Myocyte (in vitro differentiated cells): ENCODE data around the gene EXOC7. TPM values are rescaled to one million over a fixed set of nuclear protein-coding genes. Genes with fewer than 3 reads are reported as not detected.
"Not testable (repeated sequence)": the region's sequence is repeated elsewhere in the genome, so short reads cannot be mapped to it uniquely, and the experiment has no call there.

Source experiments
- DNase-seq: peaks from one replicate; pipeline ENCODE4 v3.0.0-alpha.2; 2012; ENCODE audit warnings: low read depth
- total RNA-seq: library from RNA; depleted of rRNA; stranded (reverse); fragments of >200 nt; gene quantifications from 2 replicates; pipeline ENCODE4 v1.2.3, GENCODE V29; 2014

The EXOC7 gene
- total RNA-seq, 1 donor from 2014 or later = 86.2 TPM

GRCh38 chr17:76088041-76088867, 15.3 kb downstream of the EXOC7 start:
- no peak for DNase-seq

GRCh38 chr17:76087531-76087930, 16.1 kb downstream of the EXOC7 start:
- no peak for DNase-seq

GRCh38 chr17:76086384-76086783, 17.2 kb downstream of the EXOC7 start:
- DNase-seq = no peak

GRCh38 chr17:76085731-76086366, 17.7 kb downstream of the EXOC7 start:
- no peak for DNase-seq

GRCh38 chr17:76085066-76085730, 18.4 kb downstream of the EXOC7 start:
- DNase-seq = no peak

GRCh38 chr17:76083536-76084182, 19.9 kb downstream of the EXOC7 start:
- DNase-seq = no peak

GRCh38 chr17:76082326-76083251, 21.0 kb downstream of the EXOC7 start:
- DNase-seq = no peak

GRCh38 chr17:76081295-76082210, 22.0 kb downstream of the EXOC7 start:
- DNase-seq = no peak

GRCh38 chr17:76080768-76081287, 22.8 kb downstream of the EXOC7 start:
- no peak for DNase-seq

- no peak for DNase-seq
Observed at GRCh38 chr17:76079956-76080767, 23.4 kb downstream of the EXOC7 start.

- DNase-seq = no peak
Observed at GRCh38 chr17:76079535-76079955, 24.0 kb downstream of the EXOC7 start.

GRCh38 chr17:76078860-76079534, 24.6 kb downstream of the EXOC7 start, which contains the start of gene ZACN:
TSS of gene ZACN (plus strand) at chr17:76079182. CDS start at chr17:76079265, 83 bp downstream.
- no peak for DNase-seq

- not testable (repeated sequence) for DNase-seq
Observed at GRCh38 chr17:76078370-76078769, 25.2 kb downstream of the EXOC7 start.

- no peak for DNase-seq
Observed at GRCh38 chr17:76077584-76078110, 25.9 kb downstream of the EXOC7 start.

- DNase-seq = no peak
Observed at GRCh38 chr17:76076765-76077583, 26.6 kb downstream of the EXOC7 start.

- no peak for DNase-seq
Observed at GRCh38 chr17:76076146-76076764, 27.3 kb downstream of the EXOC7 start.
